ENCODE results near the gene ROBO1. TPM values are rescaled to one million over a fixed set of nuclear protein-coding genes. Genes with fewer than 3 reads are reported as not detected.

The ROBO1 gene
- total and polyA plus RNA-seq, 2 donors (not counting 1 experiment from before 2014, with no cell fraction given): 0.27 to 3.2 TPM

DNA sequence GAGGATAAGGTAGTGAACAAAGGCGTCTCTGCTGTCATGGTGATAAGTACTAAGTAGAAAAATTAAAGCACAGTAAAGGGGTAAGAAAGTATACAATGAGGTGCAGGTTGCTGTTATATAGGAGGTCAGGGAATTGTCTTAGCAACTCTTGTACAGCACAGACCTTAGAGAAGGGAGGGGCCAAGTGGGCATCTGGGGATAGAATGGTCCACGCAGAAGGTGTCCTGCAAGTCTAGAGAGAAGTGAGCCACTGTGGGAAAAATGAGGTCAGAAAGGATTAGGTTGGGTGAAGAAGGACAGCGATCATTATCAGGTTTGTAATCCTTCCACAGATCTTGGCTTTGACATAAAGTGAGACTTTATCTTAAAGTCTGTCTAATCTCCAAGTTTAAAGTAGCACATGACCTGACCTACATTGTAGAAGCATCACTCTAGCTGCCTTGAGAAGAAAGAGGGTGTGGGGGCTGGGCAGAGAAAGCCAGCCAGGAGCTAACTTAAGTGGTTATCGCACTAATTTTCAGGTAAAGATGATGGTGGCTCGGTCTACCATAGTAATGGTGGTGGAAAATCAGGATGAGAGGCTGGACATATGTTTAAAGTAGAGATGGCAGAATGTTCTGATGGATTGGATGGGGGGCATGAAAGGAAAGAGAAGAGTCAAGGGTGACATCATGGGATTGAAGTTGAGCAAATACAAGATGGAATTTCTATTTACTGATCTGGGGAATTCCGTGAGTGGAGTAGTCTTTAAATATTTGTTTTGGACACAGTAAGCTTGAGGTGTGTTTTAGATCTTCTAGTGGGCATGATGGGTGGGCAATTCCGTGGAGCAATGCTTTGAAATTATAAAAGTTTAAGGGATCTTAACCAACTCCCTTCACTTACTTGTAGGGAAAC is 919.2 kb downstream of the ROBO1 start:
- Histone ChIP-seq H3K9me3 (ENCODE audit: control extremely low read depth in 1 of 3, control insufficient read depth in 2 of 3, insufficient read depth in 1 of 3, low read length in 2 of 3) (no peaks in the 10 kb centered on the region), H3K4me2 (replicated peaks; ENCODE audit: low read depth, low read length, poor library complexity, severe bottlenecking) (no peak overlapping the region), H3K9ac (ENCODE audit: low read length) (no peak overlapping the region), H3K36me3 (replicated peaks in 1 of 2; ENCODE audit: control extremely low read depth in 1 of 2, control insufficient read depth in 1 of 2, extremely low read depth in 1 of 2, insufficient read depth in 2 of 2, low read length in 1 of 2) (no peaks in the 10 kb centered on the region), H4K20me1 (ENCODE audit: control insufficient read depth, insufficient read depth, low read length, poor library complexity, severe bottlenecking) (no peaks in the 10 kb centered on the region), H3K4me1 (ENCODE audit: control insufficient read depth in 2 of 2, insufficient read depth in 2 of 2, low read length in 2 of 2) (no peaks in the 10 kb centered on the region), H3K27me3 (replicated peaks in 1 of 4; ENCODE audit: control extremely low read depth in 1 of 4, control insufficient read depth in 3 of 4, insufficient read depth in 4 of 4, low read length in 3 of 4) (no peaks in the 10 kb centered on the region), H3K79me2 (ENCODE audit: control insufficient read depth, insufficient read depth, low read length) (no peaks in the 10 kb centered on the region), H3K4me3 (ENCODE audit: control extremely low read depth in 1 of 5, extremely low read depth in 1 of 5, insufficient read depth in 1 of 5, low read depth in 2 of 5, low read length in 4 of 5) (no peak overlapping the region), H3K27ac (ENCODE audit: low read length in 2 of 2) (no peak overlapping the region), H2AFZ (ENCODE audit: insufficient read depth, low read depth, low read length, poor library complexity, severe bottlenecking) (no peak overlapping the region)
- ChIA-PET CTCF (no interaction called here), POLR2A (no interaction called here)
- H3K9me3 Mint-ChIP-seq (ENCODE audit: insufficient read depth): peaks cover 3% of the 10 kb centered on the region
- intact Hi-C loops (cut with micrococcal nuclease): no loop called here
- TF ChIP-seq CTCF (IDR thresholded peaks at IDR 0.05): no peak
- TF ChIP-seq EZH2 (IDR thresholded peaks at IDR 0.05; ENCODE audit: borderline replicate concordance, insufficient read depth, low read depth, low read length, poor library complexity, severe bottlenecking): no peak
- no peaks in the 10 kb centered on the region for H3K27me3 Mint-ChIP-seq
- no peak overlapping the region for H3K4me3 Mint-ChIP-seq
- ATAC-seq (ENCODE audit: low read depth) (no peak), DNase-seq (no peak)
- 93% methylated on average over 5 of the region's 7 CpGs for WGBS (ENCODE audit: insufficient coverage)
- no peaks in the 10 kb centered on the region for H3K4me1 Mint-ChIP-seq
- no peak overlapping the region for H3K27ac Mint-ChIP-seq

DNA sequence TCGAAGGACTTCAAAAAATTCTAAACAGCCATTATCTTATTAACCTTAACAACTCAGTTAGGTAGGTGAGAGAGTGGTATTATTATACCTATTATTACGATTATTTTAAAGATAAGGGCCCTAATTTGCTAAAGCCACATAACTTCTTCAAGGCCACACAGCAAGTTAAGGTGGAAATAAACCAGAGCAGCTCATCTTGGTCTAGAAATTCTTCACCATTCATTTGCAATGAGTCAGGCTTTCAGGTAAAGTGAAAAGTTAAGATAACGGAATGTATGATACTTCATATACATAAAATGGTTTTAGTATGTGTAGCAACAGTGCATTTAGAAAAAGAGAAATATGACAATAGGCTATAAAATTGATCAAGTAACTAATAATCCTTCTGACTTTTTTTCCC is 920.2 kb downstream of the ROBO1 start:
- H3K4me2 ChIP-seq (replicated peaks; ENCODE audit: low read depth, low read length, poor library complexity, severe bottlenecking): no peak overlapping the region
- POLR2A ChIA-PET: no interaction called here
- H3K4me1 Mint-ChIP-seq: no peaks in the 10 kb centered on the region

More for the DNA sequence above, 920.2 kb downstream of the ROBO1 start:
- Histone ChIP-seq H3K79me2 (ENCODE audit: control insufficient read depth, insufficient read depth, low read length) (no peaks in the 10 kb centered on the region), H3K9ac (ENCODE audit: low read length) (no peak overlapping the region), H3K36me3 (replicated peaks in 1 of 2; ENCODE audit: control extremely low read depth in 1 of 2, control insufficient read depth in 1 of 2, extremely low read depth in 1 of 2, insufficient read depth in 2 of 2, low read length in 1 of 2) (no peaks in the 10 kb centered on the region), H3K27ac (ENCODE audit: low read length in 2 of 2) (no peak overlapping the region), H3K4me3 (ENCODE audit: control extremely low read depth in 1 of 5, extremely low read depth in 1 of 5, insufficient read depth in 1 of 5, low read depth in 2 of 5, low read length in 4 of 5) (no peak overlapping the region), H3K9me3 (ENCODE audit: control extremely low read depth in 1 of 3, control insufficient read depth in 2 of 3, insufficient read depth in 1 of 3, low read length in 2 of 3) (no peaks in the 10 kb centered on the region), H2AFZ (ENCODE audit: insufficient read depth, low read depth, low read length, poor library complexity, severe bottlenecking) (no peak overlapping the region), H3K4me1 (ENCODE audit: control insufficient read depth in 2 of 2, insufficient read depth in 2 of 2, low read length in 2 of 2) (no peaks in the 10 kb centered on the region), H4K20me1 (ENCODE audit: control insufficient read depth, insufficient read depth, low read length, poor library complexity, severe bottlenecking) (no peaks in the 10 kb centered on the region), H3K27me3 (replicated peaks in 1 of 4; ENCODE audit: control extremely low read depth in 1 of 4, control insufficient read depth in 3 of 4, insufficient read depth in 4 of 4, low read length in 3 of 4) (no peaks in the 10 kb centered on the region)
- Mint-ChIP-seq H3K27me3 (no peaks in the 10 kb centered on the region), H3K4me3 (no peak overlapping the region), H3K9me3 (ENCODE audit: insufficient read depth) (peaks cover 3% of the 10 kb centered on the region), H3K27ac (no peak overlapping the region)
- DNase-seq (no peak), ATAC-seq (ENCODE audit: low read depth) (no peak)
- WGBS (ENCODE audit: insufficient coverage): no CpG with 5 or more reads among the region's 3 CpGs
- intact Hi-C loops (cut with micrococcal nuclease): no loop called here
- TF ChIP-seq EZH2 (IDR thresholded peaks at IDR 0.05; ENCODE audit: borderline replicate concordance, insufficient read depth, low read depth, low read length, poor library complexity, severe bottlenecking): no peak
- TF ChIP-seq CTCF (IDR thresholded peaks at IDR 0.05): no peak
- CTCF ChIA-PET: no interaction called here

All from B cell (primary cell).